Smooth muscle cell (in vitro differentiated cells): Measurements from ENCODE around the gene FAM25G. TPM values are rescaled to one million over a fixed set of nuclear protein-coding genes. Genes with fewer than 3 reads are reported as not detected.
"Not testable (repeated sequence)": the region's sequence is repeated elsewhere in the genome, so short reads cannot be mapped to it uniquely, and the experiment has no call there.

Experiments
- DNase-seq: peaks from one replicate; lab custom pipeline; 2025; ENCODE audit not compliant: unreplicated experiment; lab: John Stamatoyannopoulos, UW
- H2AFZ ChIP-seq: fragments of 200-600 bp; sonication (generic); 2 replicates; pipeline ENCODE4 v1.6.0; 2016; ENCODE audit warnings: antibody characterized with exemption, low read depth, mild to moderate bottlenecking
- H3F3A ChIP-seq: fragments of 200-600 bp; sonication (generic); 2 replicates; pipeline ENCODE4 v1.6.0; 2017; ENCODE audit warnings: antibody characterized with exemption, low read depth
- H3K27ac ChIP-seq: fragments of 200-600 bp; sonication (generic); 2 replicates; pipeline ENCODE4 v1.5.1; 2016; ENCODE audit warnings: low read depth, mild to moderate bottlenecking
- H3K27me3 ChIP-seq: fragments of 200-600 bp; sonication (generic); 2 replicates; pipeline ENCODE4 v1.6.1; 2016; ENCODE audit warnings: low read depth, mild to moderate bottlenecking
- H3K36me3 ChIP-seq: fragments of 200-600 bp; sonication (generic); 2 replicates; pipeline ENCODE4 v1.5.1; 2016; ENCODE audit warnings: low read depth
- H3K4me1 ChIP-seq: fragments of 200-600 bp; sonication (generic); 2 replicates; pipeline ENCODE4 v1.5.1; 2016; ENCODE audit warnings: low read depth
- H3K4me2 ChIP-seq: fragments of 200-600 bp; sonication (generic); 2 replicates; pipeline ENCODE4 v1.6.0; 2016; ENCODE audit warnings: mild to moderate bottlenecking
- H3K4me3 ChIP-seq: fragments of 200-600 bp; sonication (generic); 2 replicates; pipeline ENCODE4 v1.5.1; 2016; ENCODE audit warnings: mild to moderate bottlenecking
- H3K79me2 ChIP-seq: fragments of 200-600 bp; sonication (generic); 2 replicates; pipeline ENCODE4 v1.6.0; 2016; ENCODE audit warnings: low read depth, mild to moderate bottlenecking
- H3K9ac ChIP-seq: fragments of 200-600 bp; sonication (generic); 2 replicates; pipeline ENCODE4 v1.6.0; 2016; ENCODE audit warnings: low read depth
- H3K9me3 ChIP-seq: fragments of 200-600 bp; sonication (generic); replicated peaks from 2 replicates; pipeline ENCODE4 v1.5.1; 2016; ENCODE audit warnings: low read depth
- H4K20me1 ChIP-seq: fragments of 200-600 bp; sonication (generic); 2 replicates; pipeline ENCODE4 v1.6.0; 2016; ENCODE audit warnings: low read depth
- WGBS: methylation state at CpG from one replicate; pipeline ENCODE4 v1.1.7; 2016; ENCODE audit warnings: low lambda C conversion rate; 5-methylcytosine and 5-hydroxymethylcytosine counted together
- polyA plus RNA-seq: library from polyadenylated mRNA; unstranded; fragments of >200 nt; fragmentation: Nextera tagmentation; extraction: Ambion mirVana; gene quantifications from 2 replicates; pipeline ENCODE4 v1.2.1, GENCODE V29; 2016
- total RNA-seq: library from RNA; depleted of rRNA; stranded (reverse); fragments of >200 nt; gene quantifications from 2 replicates; pipeline ENCODE4 v1.2.3, GENCODE V29; 2014

The FAM25G gene
- total and polyA plus RNA-seq, 2 experiments from 2014 or later, result not detected

DNA sequence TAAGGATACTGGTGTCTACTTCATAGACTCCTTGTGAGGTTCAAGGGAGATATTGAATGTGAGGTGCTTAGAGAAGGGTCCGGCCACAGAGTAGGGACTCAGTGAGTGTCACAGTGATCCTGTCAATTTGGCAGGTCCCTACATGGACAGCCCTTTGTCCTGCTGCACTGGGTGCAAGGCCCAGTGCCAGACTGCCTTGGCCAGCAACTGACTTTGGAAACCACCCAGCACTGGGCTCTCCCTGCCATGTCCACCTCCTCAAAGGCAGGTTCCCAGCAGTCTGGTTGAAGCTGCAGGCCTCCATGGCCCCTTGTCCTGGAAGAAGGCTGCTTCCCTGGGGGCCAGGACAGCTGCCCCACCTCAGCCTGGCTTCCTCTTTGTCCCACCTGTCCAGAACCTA is 9.1 kb downstream of the FAM25G start:
- not testable (repeated sequence) for H3F3A ChIP-seq, H3K9me3 ChIP-seq, H3K4me1 ChIP-seq, H3K27me3 ChIP-seq, H4K20me1 ChIP-seq, H2AFZ ChIP-seq, DNase-seq, H3K4me2 ChIP-seq, H3K4me3 ChIP-seq, H3K79me2 ChIP-seq, H3K36me3 ChIP-seq
- H3K27ac ChIP-seq, result peak overlapping the region; percentile 92
- peak overlapping the region; percentile 63 for H3K9ac ChIP-seq
- WGBS, result no CpG with 5 or more reads among the region's 1 CpG

DNA sequence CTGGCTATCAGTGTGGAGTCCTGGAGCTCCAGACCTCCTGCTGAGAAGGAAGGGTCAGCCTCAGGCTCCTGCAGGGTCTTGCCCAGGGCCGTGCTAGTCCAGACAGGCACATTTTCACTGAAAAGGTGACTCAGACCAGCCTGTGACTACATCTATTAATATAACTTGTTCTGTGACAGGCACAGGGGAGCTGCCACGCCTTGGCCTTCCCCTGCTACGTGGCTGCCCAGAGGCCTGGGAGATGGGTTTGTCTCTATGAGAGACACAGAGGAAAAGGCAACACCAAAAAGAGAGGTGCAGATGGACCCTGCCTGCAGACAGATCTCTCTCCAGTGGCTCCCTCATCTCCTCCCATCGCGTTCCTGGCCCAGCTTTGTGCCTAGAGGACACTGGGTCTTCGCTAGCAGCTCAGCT is 9.7 kb downstream of the FAM25G start:
- DNase-seq, H2AFZ ChIP-seq, H4K20me1 ChIP-seq, H3F3A ChIP-seq, H3K9me3 ChIP-seq, H3K4me2 ChIP-seq, H3K79me2 ChIP-seq, H3K36me3 ChIP-seq, H3K4me1 ChIP-seq, H3K27me3 ChIP-seq, H3K4me3 ChIP-seq: not testable (repeated sequence)
- peak overlapping the region; percentile 63 for H3K9ac ChIP-seq
- H3K27ac ChIP-seq, result peak overlapping the region; percentile 92
- 74% methylated on average over 5 of the region's 6 CpGs for WGBS

DNA sequence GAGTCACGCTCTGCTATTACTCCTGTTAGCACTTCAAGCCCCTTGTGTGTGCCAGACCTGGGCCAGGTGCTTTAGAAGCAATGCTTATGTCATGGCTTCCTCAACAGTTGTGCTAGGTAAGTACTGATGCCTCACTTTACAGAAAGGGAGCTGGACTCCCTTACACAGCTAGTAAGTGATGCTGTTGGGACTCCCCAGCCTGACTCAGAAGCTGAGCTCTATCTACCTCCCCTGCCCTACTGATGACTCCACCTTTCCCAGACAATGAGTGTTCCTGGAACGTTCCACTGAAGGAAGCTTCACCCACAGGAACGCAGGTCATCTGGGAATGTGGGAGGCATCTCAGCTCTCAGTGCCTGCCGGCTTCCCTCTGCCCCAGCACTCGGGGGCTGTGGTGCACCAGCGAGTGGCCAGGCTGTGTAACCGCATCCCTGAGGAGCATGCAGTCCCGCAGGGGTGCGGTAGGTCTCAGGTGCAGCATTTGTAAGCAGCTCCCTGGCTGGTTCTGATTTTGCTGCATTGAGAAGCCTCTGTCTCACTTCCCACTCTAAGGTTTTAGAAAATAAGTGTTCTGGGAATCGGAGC is 10.2 kb downstream of the FAM25G start:
- H2AFZ ChIP-seq, H3F3A ChIP-seq, H4K20me1 ChIP-seq, H3K79me2 ChIP-seq, DNase-seq, H3K27me3 ChIP-seq, H3K4me1 ChIP-seq, H3K4me2 ChIP-seq, H3K4me3 ChIP-seq, H3K9me3 ChIP-seq, H3K36me3 ChIP-seq: not testable (repeated sequence)
- Histone ChIP-seq H3K27ac (peak overlapping the region; percentile 92), H3K9ac (peak overlapping the region; percentile 50)
- WGBS, result 31% methylated on average over 8 of the region's 10 CpGs

DNA sequence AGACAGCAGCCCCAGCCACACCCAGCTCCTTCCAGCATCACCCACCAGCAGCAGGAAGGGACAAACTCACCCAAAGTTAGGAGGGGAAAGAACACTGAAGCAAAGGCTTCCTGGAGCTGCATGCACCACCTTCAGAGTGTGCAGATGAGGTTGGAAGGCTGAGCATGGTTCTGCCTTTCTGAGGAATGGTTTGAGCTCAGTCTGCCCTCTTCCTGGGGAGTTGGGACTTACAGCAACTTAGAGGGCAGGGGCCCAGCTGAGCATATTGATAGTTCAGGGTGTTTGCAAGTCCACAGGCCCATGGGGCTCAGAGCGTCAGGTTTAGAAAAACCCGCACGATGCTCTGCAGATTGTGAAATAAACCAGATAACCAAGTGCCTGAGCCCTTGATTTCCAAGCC is 11.4 kb downstream of the FAM25G start:
- WGBS, result no CpG with 5 or more reads among the region's 3 CpGs
- H3K79me2 ChIP-seq, H4K20me1 ChIP-seq, H3K36me3 ChIP-seq, H3K9ac ChIP-seq, H3K4me2 ChIP-seq, H3K27ac ChIP-seq, DNase-seq, H3F3A ChIP-seq, H3K9me3 ChIP-seq, H3K4me3 ChIP-seq, H2AFZ ChIP-seq, H3K27me3 ChIP-seq, H3K4me1 ChIP-seq: not testable (repeated sequence)

DNA sequence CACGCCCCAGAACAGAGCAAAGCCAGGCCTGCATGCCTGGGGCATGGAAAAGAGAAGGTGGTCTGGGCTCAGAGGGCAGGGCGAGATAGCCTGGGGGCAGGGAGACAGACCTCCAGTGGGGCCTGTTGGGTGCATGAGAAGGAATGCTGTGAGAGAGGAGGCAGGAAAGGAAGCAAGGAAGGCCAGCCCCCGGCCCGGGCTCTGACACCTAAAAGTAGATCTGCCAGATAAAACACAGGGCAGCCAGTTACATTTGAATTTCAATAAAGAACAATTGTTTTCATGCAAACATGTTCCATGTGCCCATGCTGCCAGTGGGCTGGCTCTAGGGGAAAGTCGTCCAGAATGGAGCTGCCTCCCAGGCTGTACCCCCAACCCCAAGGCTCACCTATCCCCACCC is 13.4 kb downstream of the FAM25G start:
- H3K27ac ChIP-seq, H4K20me1 ChIP-seq, H3K4me1 ChIP-seq, DNase-seq, H3K79me2 ChIP-seq, H3K36me3 ChIP-seq, H3K4me2 ChIP-seq, H3F3A ChIP-seq, H3K9me3 ChIP-seq, H3K4me3 ChIP-seq, H3K9ac ChIP-seq, H3K27me3 ChIP-seq, H2AFZ ChIP-seq: not testable (repeated sequence)
- 46% methylated on average over 3 of the region's 5 CpGs for WGBS

DNA sequence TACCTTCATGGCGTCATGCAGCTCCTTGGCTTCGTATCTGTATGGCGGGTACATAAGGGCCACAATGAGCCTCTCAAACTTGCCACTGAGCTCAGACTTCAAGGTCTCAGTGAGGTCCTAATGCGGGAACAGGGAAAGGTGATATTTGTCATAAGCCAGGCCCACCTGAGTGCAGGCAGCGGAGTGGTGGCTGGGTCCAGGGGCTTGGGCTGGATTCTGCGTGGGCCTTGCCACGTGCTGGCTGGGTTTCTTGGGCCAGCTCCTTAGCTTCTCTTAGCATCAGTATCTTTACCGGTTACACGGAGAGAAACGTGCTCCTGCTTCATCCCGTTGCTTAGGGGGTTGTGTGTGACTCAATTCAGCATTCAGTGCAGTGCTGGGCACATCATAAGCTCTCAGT is 14.4 kb downstream of the FAM25G start:
- not testable (repeated sequence) for H4K20me1 ChIP-seq, H3K4me1 ChIP-seq, H2AFZ ChIP-seq, H3K9ac ChIP-seq, H3K4me3 ChIP-seq, H3K79me2 ChIP-seq, H3K27me3 ChIP-seq, H3K9me3 ChIP-seq, DNase-seq, H3K36me3 ChIP-seq, H3K4me2 ChIP-seq, H3F3A ChIP-seq, H3K27ac ChIP-seq
- WGBS, result 96% methylated on average over 7 of the region's 11 CpGs

DNA sequence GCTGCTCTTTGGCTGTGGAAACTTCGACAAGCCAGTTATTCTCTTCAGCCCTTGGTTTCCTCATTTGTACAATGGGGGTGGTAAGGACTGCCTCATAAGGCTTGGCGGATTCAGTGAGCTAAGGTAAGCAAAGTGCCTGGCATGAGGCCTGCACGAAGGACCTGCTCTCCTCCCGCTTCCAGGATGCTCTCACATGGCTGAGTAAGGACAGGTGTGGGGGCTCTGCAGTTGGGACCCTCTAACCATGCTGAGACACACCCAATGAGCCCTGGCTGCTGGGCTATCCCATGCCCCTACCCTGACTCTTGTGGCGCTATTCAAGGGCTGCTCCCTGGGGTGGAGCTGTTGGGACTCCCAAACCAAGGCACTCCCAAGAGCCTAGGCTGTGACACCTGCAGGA is 16.4 kb downstream of the FAM25G start:
- H3K27ac ChIP-seq, H3K4me1 ChIP-seq, H4K20me1 ChIP-seq, H3K79me2 ChIP-seq, H3K4me2 ChIP-seq, H3K9me3 ChIP-seq, DNase-seq, H3K9ac ChIP-seq, H3F3A ChIP-seq, H2AFZ ChIP-seq, H3K36me3 ChIP-seq, H3K4me3 ChIP-seq, H3K27me3 ChIP-seq: not testable (repeated sequence)
- WGBS, result 83% methylated on average over 5 of the region's 5 CpGs

DNA sequence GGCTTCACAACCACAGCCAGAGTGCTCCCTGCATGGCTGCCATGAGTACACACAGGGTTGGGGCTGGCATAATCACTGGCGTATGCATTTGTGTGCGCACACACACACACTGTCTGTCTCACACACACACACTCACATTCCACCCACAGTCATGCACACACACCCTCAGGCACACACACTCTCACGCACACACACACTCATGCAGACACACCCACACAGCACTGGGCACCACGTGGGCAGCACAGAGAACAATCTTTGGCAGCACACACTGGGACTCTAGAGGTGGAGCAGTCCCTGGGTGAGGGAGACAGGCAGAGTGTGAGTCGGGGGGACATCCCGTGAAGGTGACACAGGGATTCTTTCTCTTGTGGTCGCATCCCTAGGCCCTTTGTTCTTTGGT is 18.0 kb downstream of the FAM25G start:
- H3K27ac ChIP-seq, DNase-seq, H3K36me3 ChIP-seq, H3K4me3 ChIP-seq, H3K27me3 ChIP-seq, H2AFZ ChIP-seq, H3K79me2 ChIP-seq, H4K20me1 ChIP-seq, H3F3A ChIP-seq, H3K4me2 ChIP-seq, H3K9me3 ChIP-seq, H3K9ac ChIP-seq, H3K4me1 ChIP-seq: not testable (repeated sequence)
- WGBS, result no CpG with 5 or more reads among the region's 7 CpGs

DNA sequence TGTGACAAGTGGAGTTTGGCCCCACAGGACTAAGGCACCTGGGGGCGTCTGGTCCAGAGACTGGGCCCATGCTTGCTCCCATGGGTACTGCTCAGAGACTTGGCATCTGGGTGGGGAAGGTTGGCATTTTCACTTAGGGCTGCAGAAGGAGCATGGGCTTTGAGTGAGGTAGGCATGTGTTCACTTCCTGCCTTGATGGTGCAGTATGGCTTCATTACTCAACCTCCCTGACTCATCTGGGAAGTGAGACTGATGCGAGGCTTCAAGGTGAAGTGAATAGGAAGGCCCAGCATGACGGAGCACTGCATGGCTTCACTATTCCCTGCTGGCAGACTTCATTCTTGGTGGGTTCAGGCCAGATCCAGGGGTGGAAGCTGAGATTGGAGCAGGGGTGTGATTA is 18.9 kb downstream of the FAM25G start:
- not testable (repeated sequence) for H2AFZ ChIP-seq, H3K27me3 ChIP-seq, H3K36me3 ChIP-seq, H3K4me1 ChIP-seq, H3K4me2 ChIP-seq, H3F3A ChIP-seq, H4K20me1 ChIP-seq, H3K9ac ChIP-seq, H3K4me3 ChIP-seq, H3K9me3 ChIP-seq, H3K79me2 ChIP-seq, DNase-seq, H3K27ac ChIP-seq
- WGBS, result 100% methylated on average over 1 of the region's 3 CpGs
